DOHH2 (cell line): ENCODE results near the gene HSDL2.

Experiments
- H3F3A ChIP-seq: fragments of 200-600 bp; sonication (generic), shearing (Covaris generic); 2 replicates; pipeline ENCODE4 v1.6.0; 2016; ENCODE audit warnings: antibody characterized with exemption, mild to moderate bottlenecking; ENCODE audit not compliant: control insufficient read depth, insufficient read depth
- H3K27ac ChIP-seq: fragments of 200-600 bp; sonication (generic); 2 replicates; pipeline ENCODE4 v1.5.1; 2014; ENCODE audit warnings: low read depth, mild to moderate bottlenecking, low read length, moderate library complexity
- H3K27me3 ChIP-seq: fragments of 200-600 bp; sonication (generic); 2 replicates; pipeline ENCODE4 v1.6.1; 2014; ENCODE audit warnings: mild to moderate bottlenecking, low read length, mixed read lengths; ENCODE audit not compliant: control insufficient read depth
- H3K36me3 ChIP-seq: fragments of 200-600 bp; sonication (generic); 2 replicates; pipeline ENCODE4 v1.6.1; 2014; ENCODE audit warnings: mild to moderate bottlenecking, low read length, moderate library complexity, mixed read lengths; ENCODE audit not compliant: control insufficient read depth
- H3K4me1 ChIP-seq: fragments of 200-600 bp; sonication (generic); 2 replicates; pipeline ENCODE4 v1.6.1; 2014; ENCODE audit warnings: mild to moderate bottlenecking, low read length, mixed read lengths; ENCODE audit not compliant: control insufficient read depth
- H3K4me2 ChIP-seq: fragments of 200-600 bp; sonication (generic); 2 replicates; pipeline ENCODE4 v1.6.0; 2014; ENCODE audit warnings: mild to moderate bottlenecking, low read length, moderate library complexity
- H3K4me3 ChIP-seq: fragments of 200-600 bp; sonication (generic); 2 replicates; pipeline ENCODE4 v1.5.1; 2014; ENCODE audit warnings: mild to moderate bottlenecking, low read length, mixed read lengths
- H3K79me2 ChIP-seq: fragments of 200-600 bp; sonication (generic); 2 replicates; pipeline ENCODE4 v1.6.1; 2014; ENCODE audit warnings: mild to moderate bottlenecking, low read length, mixed read lengths; ENCODE audit not compliant: control insufficient read depth
- H3K9me2 ChIP-seq: fragments of 200-600 bp; sonication (generic); replicated peaks from 2 replicates; pipeline ENCODE4 v1.6.1; 2014; ENCODE audit warnings: mild to moderate bottlenecking, low read length, mixed read lengths; ENCODE audit not compliant: control insufficient read depth
- H3K9me3 ChIP-seq: fragments of 200-600 bp; sonication (generic); 2 replicates; pipeline ENCODE4 v1.6.1; 2014; ENCODE audit warnings: antibody characterized with exemption, low read length, mixed read lengths; ENCODE audit not compliant: control insufficient read depth, insufficient read depth
- H4K20me1 ChIP-seq: fragments of 200-600 bp; sonication (generic); 2 replicates; pipeline ENCODE4 v1.6.0; 2014; ENCODE audit warnings: low read depth, mild to moderate bottlenecking, antibody characterized with exemption, low read length, moderate library complexity; ENCODE audit not compliant: control insufficient read depth, insufficient read depth
- CTCF ChIP-seq: fragments of 200-600 bp; sonication (generic); IDR thresholded peaks from one replicate; pipeline ENCODE4 v1.5.1; 2014; ENCODE audit warnings: antibody characterized with exemption, mild to moderate bottlenecking, low read depth, low read length; ENCODE audit not compliant: poor library complexity, severe bottlenecking
- EZH2phosphoT487 ChIP-seq: fragments of 200-600 bp; sonication (generic); IDR thresholded peaks from 2 replicates; pipeline ENCODE4 v1.6.1; 2017; ENCODE audit warnings: borderline replicate concordance, mild to moderate bottlenecking, antibody characterized with exemption, low read length, moderate library complexity, mixed read lengths

The HSDL2 gene

DNA sequence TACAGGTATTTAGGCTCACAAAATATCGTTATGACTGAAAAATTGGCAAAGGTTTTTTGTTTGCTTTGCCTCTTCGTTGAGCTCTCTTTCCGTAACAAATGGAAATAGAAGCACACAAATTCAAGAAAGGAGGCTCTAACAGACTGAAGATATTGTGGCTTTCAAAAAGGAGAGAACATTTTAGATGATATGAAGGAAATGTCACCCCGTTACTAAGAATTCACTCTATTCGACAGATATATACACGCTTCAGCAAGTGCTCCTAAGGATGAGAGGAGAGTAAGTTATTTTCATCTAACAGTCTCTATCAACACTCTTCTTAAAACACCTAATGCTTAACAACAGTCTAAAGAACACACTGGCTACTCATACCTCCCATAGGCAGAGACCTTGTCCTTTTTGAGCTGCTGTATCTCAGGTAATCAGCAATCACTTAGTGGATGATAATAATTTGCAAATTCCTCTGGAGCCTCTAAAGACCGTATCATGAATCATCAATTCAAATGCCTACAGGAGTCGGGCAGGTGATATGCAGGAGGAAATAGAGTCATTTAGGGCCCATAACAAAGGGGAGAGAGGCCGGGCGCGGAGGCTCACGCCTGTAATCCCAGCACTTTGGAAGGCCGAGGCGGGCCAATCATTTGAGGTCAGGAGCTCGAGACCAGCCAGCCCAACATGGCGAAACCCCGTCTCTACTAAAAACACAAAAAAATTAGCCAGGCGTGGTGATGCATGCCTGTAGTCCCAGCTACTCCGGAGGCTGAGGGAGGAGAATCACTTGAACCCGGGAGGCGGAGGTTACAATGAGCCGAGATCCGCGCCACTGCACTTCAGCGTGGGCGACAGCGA lies 1.4 kb upstream of the HSDL2 start:
- Histone ChIP-seq H3F3A (peaks cover 9% of the 10 kb centered on the region), H4K20me1 (no peaks in the 10 kb centered on the region), H3K79me2 (peaks cover 25% of the 10 kb centered on the region), H3K4me2 (peak overlapping the region; percentile 97), H3K27me3 (no peaks in the 10 kb centered on the region), H3K4me3 (peak overlapping the region; percentile 81), H3K27ac (no peak overlapping the region), H3K4me1 (peaks cover 49% of the 10 kb centered on the region), H3K9me3 (no peaks in the 10 kb centered on the region), H3K36me3 (peaks cover 3% of the 10 kb centered on the region; the same call in 1 of the 2 replicates), H3K9me2 (no peaks in the 10 kb centered on the region)
- no peak for TF ChIP-seq CTCF
- no peak for TF ChIP-seq EZH2phosphoT487

DNA sequence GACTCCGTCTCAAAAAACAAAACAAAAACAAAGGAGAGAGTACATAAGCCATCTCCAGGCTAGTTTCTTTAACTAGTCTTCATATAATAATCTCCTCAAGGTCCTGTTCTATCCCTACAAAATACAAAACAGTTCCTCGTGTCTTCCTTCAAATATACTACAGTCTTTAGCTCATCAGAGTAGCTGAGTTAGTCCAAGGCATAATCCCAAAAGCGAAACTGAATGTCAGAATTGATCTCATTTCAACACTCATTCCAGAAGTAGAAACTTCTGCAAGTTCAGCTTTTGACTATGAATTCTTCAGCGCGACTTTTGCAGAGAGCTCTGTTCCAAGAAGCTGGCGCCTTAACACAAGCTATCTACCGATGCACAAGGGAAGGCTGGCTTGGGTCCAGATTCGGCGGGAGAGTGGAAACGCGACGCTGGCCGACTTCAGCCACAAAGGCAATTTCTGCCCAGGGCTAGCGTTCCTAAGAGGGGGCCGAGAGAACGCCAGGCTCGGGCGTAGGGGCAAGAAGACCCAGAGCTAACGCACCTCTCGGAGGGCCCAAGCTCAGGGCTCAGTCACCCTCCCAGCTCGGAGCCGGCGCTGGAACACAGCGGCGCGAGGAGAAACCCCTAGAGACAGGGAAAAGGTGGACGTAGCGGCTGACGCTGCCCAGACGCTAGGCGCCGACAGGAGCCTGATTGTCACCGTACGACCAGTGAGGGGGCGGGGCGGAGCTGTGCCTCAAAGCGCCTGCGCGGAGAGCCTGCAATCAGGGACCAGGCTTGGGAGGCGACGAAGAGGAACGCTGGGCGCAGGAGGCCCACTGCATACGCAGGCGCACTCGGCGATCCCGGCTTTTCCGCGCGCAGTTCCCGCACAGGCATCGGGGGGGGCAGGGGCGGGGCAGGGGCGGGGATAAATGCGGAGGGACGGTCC lies 469 bp upstream of the HSDL2 start:
- Histone ChIP-seq H3K36me3 (peaks cover 3% of the 10 kb centered on the region; the same call in 1 of the 2 replicates), H3K4me2 (peak overlapping the region; percentile 97), H3K79me2 (peaks cover 34% of the 10 kb centered on the region), H3K9me3 (no peaks in the 10 kb centered on the region), H3K9me2 (no peaks in the 10 kb centered on the region), H3F3A (peaks cover 14% of the 10 kb centered on the region), H3K4me3 (peak overlapping the region; percentile 81), H3K27me3 (no peaks in the 10 kb centered on the region), H3K27ac (peak overlapping the region; percentile 46), H4K20me1 (no peaks in the 10 kb centered on the region), H3K4me1 (peaks cover 58% of the 10 kb centered on the region)
- no peak for TF ChIP-seq EZH2phosphoT487
- no peak for TF ChIP-seq CTCF

DNA sequence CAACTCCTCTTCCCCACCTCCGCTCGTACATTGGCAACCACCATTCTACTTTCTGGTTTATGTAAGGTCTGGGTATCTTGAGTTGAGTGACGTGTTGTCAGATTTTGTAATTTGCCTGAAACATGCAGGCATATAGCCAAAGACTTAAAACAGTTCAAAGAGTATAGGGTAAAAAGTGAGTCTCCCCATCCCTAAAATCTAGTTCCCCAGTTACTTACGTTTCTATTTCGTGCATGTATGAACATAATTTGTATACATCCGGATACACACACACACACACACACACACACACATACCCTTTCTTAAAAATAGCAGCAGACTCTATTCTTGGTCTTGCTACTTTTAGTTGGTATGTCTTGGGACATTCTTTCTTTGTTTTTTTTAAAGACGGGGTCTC lies 915 bp downstream of the HSDL2 start:
- H3K79me2 ChIP-seq: peaks cover 38% of the 10 kb centered on the region
- peak overlapping the region; percentile 81 for H3K4me3 ChIP-seq
- no peaks in the 10 kb centered on the region for H3K9me2 ChIP-seq
- H3K27ac ChIP-seq: peak overlapping the region; percentile 55
- peak overlapping the region; percentile 92 for H3K4me2 ChIP-seq
- no peaks in the 10 kb centered on the region for H3K27me3 ChIP-seq
- peaks cover 14% of the 10 kb centered on the region for H3F3A ChIP-seq
- H3K4me1 ChIP-seq: peaks cover 64% of the 10 kb centered on the region
- H3K36me3 ChIP-seq: peaks cover 3% of the 10 kb centered on the region; the same call in 1 of the 2 replicates
- no peaks in the 10 kb centered on the region for H4K20me1 ChIP-seq
- TF ChIP-seq CTCF: no peak
- no peak for TF ChIP-seq EZH2phosphoT487
- no peaks in the 10 kb centered on the region for H3K9me3 ChIP-seq
